ENCODE results near the gene TSC2.
"Not testable (repeated sequence)": the region's sequence is repeated elsewhere in the genome, so short reads cannot be mapped to it uniquely, and the experiment has no call there.

Gene TSC2

GRCh38 chr16:2108446-2109270 lies 60.9 kb downstream of the TSC2 start:
- DNase-seq: not testable (repeated sequence)

- not testable (repeated sequence) for DNase-seq
These were observed 61.4 kb downstream of the TSC2 start for GRCh38 chr16:2109271-2109580.

GRCh38 chr16:2109872-2110271 lies 62.1 kb downstream of the TSC2 start:
- DNase-seq: not testable (repeated sequence)

- not testable (repeated sequence) for DNase-seq
These were observed 62.7 kb downstream of the TSC2 start for GRCh38 chr16:2110332-2111008.

- not testable (repeated sequence) for DNase-seq
These were observed 63.2 kb downstream of the TSC2 start for GRCh38 chr16:2111009-2111353.

GRCh38 chr16:2111412-2112335 lies 63.9 kb downstream of the TSC2 start:
- not testable (repeated sequence) for DNase-seq

- DNase-seq: not testable (repeated sequence)
These were observed 64.8 kb downstream of the TSC2 start for GRCh38 chr16:2112539-2113106.

GRCh38 chr16:2114225-2114624 lies 66.4 kb downstream of the TSC2 start:
- not testable (repeated sequence) for DNase-seq

- DNase-seq: not testable (repeated sequence)
These were observed 67.3 kb downstream of the TSC2 start for GRCh38 chr16:2114885-2115590.

GRCh38 chr16:2115591-2115973 lies 67.8 kb downstream of the TSC2 start:
- no peak for DNase-seq

- DNase-seq: not testable (repeated sequence)
These were observed 68.6 kb downstream of the TSC2 start for GRCh38 chr16:2116428-2116827.

GRCh38 chr16:2117341-2117740 lies 69.6 kb downstream of the TSC2 start:
- not testable (repeated sequence) for DNase-seq

- DNase-seq: not testable (repeated sequence)
These were observed 70.4 kb downstream of the TSC2 start for GRCh38 chr16:2117960-2118722.

GRCh38 chr16:2121325-2121724 lies 73.5 kb downstream of the TSC2 start:
- peak; percentile 49 for DNase-seq

- no peak for DNase-seq
These were observed 74.1 kb downstream of the TSC2 start for GRCh38 chr16:2121853-2122252.

- DNase-seq: no peak
These were observed 74.6 kb downstream of the TSC2 start for GRCh38 chr16:2122429-2122828.

- DNase-seq: not testable (repeated sequence)
These were observed 75.3 kb downstream of the TSC2 start for GRCh38 chr16:2122934-2123683.

- DNase-seq: not testable (repeated sequence)
These were observed 76.1 kb downstream of the TSC2 start for GRCh38 chr16:2123706-2124376.

- not testable (repeated sequence) for DNase-seq
These were observed 76.5 kb downstream of the TSC2 start for GRCh38 chr16:2124377-2124693.
